Kidney epithelial cell (primary cell): ENCODE data around the gene POU2F1. TPM values are rescaled to one million over a fixed set of nuclear protein-coding genes. Genes with fewer than 3 reads are reported as not detected.

ENCODE experiments used
- DNase-seq: peaks from one replicate; pipeline ENCODE4 v3.0.0-alpha.2; 2010; ENCODE audit warnings: low read depth
- H3K27me3 ChIP-seq: 2 replicates; pipeline ENCODE4 v1.6.0; 2011; ENCODE audit warnings: low read length; ENCODE audit not compliant: control insufficient read depth, insufficient read depth
- H3K36me3 ChIP-seq: 2 replicates; pipeline ENCODE4 v1.5.1; 2011; ENCODE audit warnings: low read length; ENCODE audit not compliant: control insufficient read depth, insufficient read depth
- H3K4me3 ChIP-seq: 2 replicates; pipeline ENCODE4 v1.5.1; 2011; ENCODE audit warnings: low read depth, mild to moderate bottlenecking, control low read depth, low read length
- total RNA-seq: library from RNA; depleted of rRNA; stranded (reverse); fragments of >200 nt; gene quantifications from 2 replicates; pipeline ENCODE4 v1.2.3, GENCODE V29; 2015
- TF ChIP-seq, protein P1 (sequence below): IDR thresholded peaks from 2 replicates; pipeline ENCODE4 v1.5.1; 2011; ENCODE audit warnings: mild to moderate bottlenecking, moderate library complexity, low read length, control low read depth, inconsistent platforms; ENCODE audit not compliant: insufficient read depth, poor library complexity, severe bottlenecking

POU2F1 gene
- total RNA-seq, 1 donor from 2014 or later, result 8.4 TPM

DNA sequence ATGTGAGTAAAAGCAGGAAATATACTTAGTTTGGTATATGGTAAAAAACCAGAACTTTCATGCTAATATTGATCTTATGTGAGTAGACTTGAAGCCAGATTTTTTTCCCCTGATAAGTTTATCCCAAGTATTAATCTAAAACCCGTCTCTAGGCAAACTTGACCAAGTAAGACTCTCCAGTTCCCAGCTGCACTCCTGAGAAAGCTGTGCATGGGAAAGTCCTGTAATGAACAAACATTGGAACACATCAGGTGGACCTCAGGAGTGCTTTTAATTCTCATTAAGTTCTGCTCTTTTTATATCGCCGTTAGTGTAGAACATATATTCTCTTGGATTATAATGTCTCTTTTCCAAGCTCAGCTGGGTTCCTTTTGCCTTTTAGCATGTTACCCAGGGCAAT, 192.6 kb downstream of the POU2F1 start:
- TF ChIP-seq, protein P1, sequence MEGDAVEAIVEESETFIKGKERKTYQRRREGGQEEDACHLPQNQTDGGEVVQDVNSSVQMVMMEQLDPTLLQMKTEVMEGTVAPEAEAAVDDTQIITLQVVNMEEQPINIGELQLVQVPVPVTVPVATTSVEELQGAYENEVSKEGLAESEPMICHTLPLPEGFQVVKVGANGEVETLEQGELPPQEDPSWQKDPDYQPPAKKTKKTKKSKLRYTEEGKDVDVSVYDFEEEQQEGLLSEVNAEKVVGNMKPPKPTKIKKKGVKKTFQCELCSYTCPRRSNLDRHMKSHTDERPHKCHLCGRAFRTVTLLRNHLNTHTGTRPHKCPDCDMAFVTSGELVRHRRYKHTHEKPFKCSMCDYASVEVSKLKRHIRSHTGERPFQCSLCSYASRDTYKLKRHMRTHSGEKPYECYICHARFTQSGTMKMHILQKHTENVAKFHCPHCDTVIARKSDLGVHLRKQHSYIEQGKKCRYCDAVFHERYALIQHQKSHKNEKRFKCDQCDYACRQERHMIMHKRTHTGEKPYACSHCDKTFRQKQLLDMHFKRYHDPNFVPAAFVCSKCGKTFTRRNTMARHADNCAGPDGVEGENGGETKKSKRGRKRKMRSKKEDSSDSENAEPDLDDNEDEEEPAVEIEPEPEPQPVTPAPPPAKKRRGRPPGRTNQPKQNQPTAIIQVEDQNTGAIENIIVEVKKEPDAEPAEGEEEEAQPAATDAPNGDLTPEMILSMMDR, result no peak
- no peak overlapping the region for H3K4me3 ChIP-seq
- DNase-seq, result no peak
- H3K27me3 ChIP-seq, result no peaks in the 10 kb centered on the region
- peaks cover 1% of the 10 kb centered on the region for H3K36me3 ChIP-seq

- no peak for DNase-seq
- TF ChIP-seq, protein P1, result no peak
- Histone ChIP-seq H3K27me3 (no peaks in the 10 kb centered on the region), H3K36me3 (peaks cover 1% of the 10 kb centered on the region), H3K4me3 (no peak overlapping the region)
These were observed 195.8 kb downstream of the POU2F1 start for GRCh38 chr1:167416506-167416905.

- no peak for DNase-seq
- no peak overlapping the region for H3K4me3 ChIP-seq
These were observed 197.7 kb downstream of the POU2F1 start for GRCh38 chr1:167418391-167418790.

DNA sequence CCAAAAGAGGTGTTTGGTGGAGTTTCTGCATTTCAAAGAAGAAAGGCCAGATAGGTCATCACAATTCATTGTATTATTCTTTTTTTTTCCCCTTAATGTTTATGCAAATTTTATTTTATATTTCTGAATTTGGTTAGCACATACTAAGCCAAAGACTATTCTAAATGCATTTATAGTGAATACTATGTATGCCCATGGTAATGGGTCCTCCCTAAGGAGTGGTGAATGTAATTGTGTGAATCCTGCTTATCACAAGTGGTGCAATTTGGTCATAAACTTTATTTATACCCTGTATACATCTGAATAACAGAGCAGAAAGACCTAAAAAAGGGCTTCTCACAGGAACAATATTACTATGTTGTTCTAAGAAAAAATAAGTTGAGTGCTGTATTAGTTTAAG, 198.6 kb downstream of the POU2F1 start:
- Histone ChIP-seq H3K27me3 (no peaks in the 10 kb centered on the region), H3K4me3 (no peak overlapping the region), H3K36me3 (peaks cover 1% of the 10 kb centered on the region)
- DNase-seq, result no peak
- TF ChIP-seq, protein P1, result no peak

More at GRCh38 chr1:167418391-167418790, 197.7 kb downstream of the POU2F1 start:
- TF ChIP-seq, protein P1, result no peak
- H3K27me3 ChIP-seq, result no peaks in the 10 kb centered on the region
- peaks cover 1% of the 10 kb centered on the region for H3K36me3 ChIP-seq

- no peaks in the 10 kb centered on the region for H3K27me3 ChIP-seq
- no peak for DNase-seq
- TF ChIP-seq, protein P1, result no peak
- peaks cover under 1% of the 10 kb centered on the region for H3K36me3 ChIP-seq
- H3K4me3 ChIP-seq, result no peak overlapping the region
These were observed 199.8 kb downstream of the POU2F1 start for GRCh38 chr1:167420510-167420909.
